ENCODE data around the gene GRM7.

The GRM7 gene

GRCh38 chr3:7207125-7207524 lies 346.2 kb downstream of the GRM7 start:
- TF ChIP-seq POLR2AphosphoS5 (IDR thresholded peaks at IDR 0.05; ENCODE audit: low read depth, low read length) (no peak), SIN3A (IDR thresholded peaks at IDR 0.05; ENCODE audit: borderline replicate concordance, insufficient read depth, low read length) (no peak), REST (IDR thresholded peaks at IDR 0.05; ENCODE audit: insufficient read depth in 1 of 2, low read depth in 2 of 2, low read length in 2 of 2) (no peak), TAF1 (IDR thresholded peaks at IDR 0.05; ENCODE audit: borderline replicate concordance, insufficient read depth, low read length) (no peak), FOXP2 (optimal IDR thresholded peaks at IDR 0.05; ENCODE audit: borderline replicate concordance, extremely low read depth, extremely low read length, insufficient read depth) (no peak)

- TF ChIP-seq FOXP2 (optimal IDR thresholded peaks at IDR 0.05; ENCODE audit: borderline replicate concordance, extremely low read depth, extremely low read length, insufficient read depth) = no peak
- no peak for TF ChIP-seq TAF1 (IDR thresholded peaks at IDR 0.05; ENCODE audit: borderline replicate concordance, insufficient read depth, low read length)
- TF ChIP-seq SIN3A (IDR thresholded peaks at IDR 0.05; ENCODE audit: borderline replicate concordance, insufficient read depth, low read length) = no peak
- no peak for TF ChIP-seq REST (IDR thresholded peaks at IDR 0.05; ENCODE audit: insufficient read depth in 1 of 2, low read depth in 2 of 2, low read length in 2 of 2)
- TF ChIP-seq POLR2AphosphoS5 (IDR thresholded peaks at IDR 0.05; ENCODE audit: low read depth, low read length) = no peak
These were observed 347.0 kb downstream of the GRM7 start for GRCh38 chr3:7207928-7208327.

- TF ChIP-seq FOXP2 (optimal IDR thresholded peaks at IDR 0.05; ENCODE audit: borderline replicate concordance, extremely low read depth, extremely low read length, insufficient read depth) (no peak), REST (IDR thresholded peaks at IDR 0.05; ENCODE audit: insufficient read depth in 1 of 2, low read depth in 2 of 2, low read length in 2 of 2) (no peak)
These were observed 348.2 kb downstream of the GRM7 start for GRCh38 chr3:7209098-7209497.

- no peak for TF ChIP-seq POLR2AphosphoS5 (IDR thresholded peaks at IDR 0.05; ENCODE audit: low read depth, low read length)
- TF ChIP-seq FOXP2 (optimal IDR thresholded peaks at IDR 0.05; ENCODE audit: borderline replicate concordance, extremely low read depth, extremely low read length, insufficient read depth) = no peak
- no peak for TF ChIP-seq TAF1 (IDR thresholded peaks at IDR 0.05; ENCODE audit: borderline replicate concordance, insufficient read depth, low read length)
- TF ChIP-seq SIN3A (IDR thresholded peaks at IDR 0.05; ENCODE audit: borderline replicate concordance, insufficient read depth, low read length) = no peak
- no peak for TF ChIP-seq REST (IDR thresholded peaks at IDR 0.05; ENCODE audit: insufficient read depth in 1 of 2, low read depth in 2 of 2, low read length in 2 of 2)
These were observed 350.8 kb downstream of the GRM7 start for GRCh38 chr3:7211740-7212139.

GRCh38 chr3:7215706-7216105 lies 354.8 kb downstream of the GRM7 start:
- no peak for TF ChIP-seq REST (IDR thresholded peaks at IDR 0.05; ENCODE audit: insufficient read depth in 1 of 2, low read depth in 2 of 2, low read length in 2 of 2)
- no peak for TF ChIP-seq POLR2AphosphoS5 (IDR thresholded peaks at IDR 0.05; ENCODE audit: low read depth, low read length)
- no peak for TF ChIP-seq SIN3A (IDR thresholded peaks at IDR 0.05; ENCODE audit: borderline replicate concordance, insufficient read depth, low read length)
- TF ChIP-seq TAF1 (IDR thresholded peaks at IDR 0.05; ENCODE audit: borderline replicate concordance, insufficient read depth, low read length) = no peak
- no peak for TF ChIP-seq FOXP2 (optimal IDR thresholded peaks at IDR 0.05; ENCODE audit: borderline replicate concordance, extremely low read depth, extremely low read length, insufficient read depth)

All from PFSK-1 (cell line).